Mesenchymal stem cell (in vitro differentiated cells and primary cell): ENCODE data around the gene KHSRP.
"Not testable (repeated sequence)": the region's sequence is repeated elsewhere in the genome, so short reads cannot be mapped to it uniquely, and the experiment has no call there.

Experiments used
- DNase-seq: peaks from one replicate; pipeline ENCODE4 v3.0.0-alpha.2; 2013
- H2AFZ ChIP-seq: one replicate; pipeline ENCODE4 v1.6.1; 2013; ENCODE audit warnings: low read depth, mild to moderate bottlenecking, control low read depth, inconsistent platforms, low read length, moderate library complexity
- H2AK5ac ChIP-seq: 2 replicates; pipeline ENCODE4 v1.6.1; 2013; ENCODE audit warnings: low read length, moderate library complexity, mild to moderate bottlenecking, inconsistent platforms; ENCODE audit not compliant: severe bottlenecking
- H2BK120ac ChIP-seq: one replicate; pipeline ENCODE4 v1.6.1; 2013; ENCODE audit warnings: low read depth, mild to moderate bottlenecking, inconsistent platforms, low read length, moderate library complexity
- H2BK12ac ChIP-seq, 2 experiments: one replicate each; pipeline ENCODE4 v1.6.1; 2013; ENCODE audit warnings: inconsistent platforms in 2 of 2, low read length in 2 of 2, mild to moderate bottlenecking in 2 of 2, moderate library complexity in 2 of 2, control low read depth in 1 of 2
- H2BK15ac ChIP-seq: one replicate; pipeline ENCODE4 v1.6.1; 2013; ENCODE audit warnings: mild to moderate bottlenecking, low read depth, inconsistent platforms; ENCODE audit not compliant: poor library complexity, severe bottlenecking
- H2BK5ac ChIP-seq: 2 replicates; pipeline ENCODE4 v1.6.1; 2013; ENCODE audit warnings: low read depth, mild to moderate bottlenecking, low read length, control low read depth, inconsistent platforms; ENCODE audit not compliant: poor library complexity, severe bottlenecking
- H3K14ac ChIP-seq, 2 experiments: one replicate each; pipeline ENCODE4 v1.6.1; 2013; ENCODE audit warnings: inconsistent platforms in 2 of 2, low read length in 2 of 2, control low read depth in 1 of 2, mild to moderate bottlenecking in 1 of 2, moderate library complexity in 1 of 2
- H3K18ac ChIP-seq, 2 experiments: one replicate each; pipeline ENCODE4 v1.6.1; 2013; ENCODE audit warnings: inconsistent platforms in 2 of 2, low read length in 2 of 2, control low read depth in 1 of 2, low read depth in 1 of 2, mild to moderate bottlenecking in 1 of 2
- H3K23ac ChIP-seq, 2 experiments: one replicate each; pipeline ENCODE4 v1.6.1; 2013; ENCODE audit warnings: inconsistent platforms in 2 of 2, low read length in 2 of 2, mild to moderate bottlenecking in 2 of 2, moderate library complexity in 2 of 2, control low read depth in 1 of 2
- H3K27ac ChIP-seq: 2 replicates; pipeline ENCODE4 v1.5.1; 2013; ENCODE audit warnings: mild to moderate bottlenecking, moderate library complexity, low read length, control low read depth, inconsistent platforms; ENCODE audit not compliant: poor library complexity, severe bottlenecking
- H3K27me3 ChIP-seq, 2 experiments: 2 replicates each; pipeline versions ENCODE4 v1.6.1 to v1.7.0; 2013; ENCODE audit warnings: low read length in 2 of 2, mild to moderate bottlenecking in 2 of 2, moderate library complexity in 2 of 2, control low read depth in 1 of 2, inconsistent platforms in 1 of 2; ENCODE audit not compliant: control insufficient read depth in 1 of 2, insufficient read depth in 1 of 2
- H3K36me3 ChIP-seq, 2 experiments: 2 replicates each; pipeline versions ENCODE4 v1.6.1 to v1.7.0; 2013; ENCODE audit warnings: low read length in 2 of 2, control low read depth in 1 of 2, inconsistent platforms in 1 of 2, low read depth in 1 of 2, mild to moderate bottlenecking in 1 of 2; ENCODE audit not compliant: insufficient read depth in 2 of 2, control insufficient read depth in 1 of 2
- H3K4ac ChIP-seq, 2 experiments: one replicate each; pipeline ENCODE4 v1.6.1; 2013; ENCODE audit warnings: inconsistent platforms in 2 of 2, low read length in 2 of 2, mild to moderate bottlenecking in 2 of 2, moderate library complexity in 2 of 2, control low read depth in 1 of 2, low read depth in 1 of 2
- H3K4me1 ChIP-seq: 2 replicates; pipeline ENCODE4 v1.6.1; 2013; ENCODE audit warnings: low read depth, low read length, control low read depth; ENCODE audit not compliant: control insufficient read depth, insufficient read depth
- H3K4me2 ChIP-seq: 2 replicates; pipeline ENCODE4 v1.6.1; 2013; ENCODE audit warnings: low read length, mild to moderate bottlenecking, inconsistent platforms; ENCODE audit not compliant: poor library complexity, severe bottlenecking
- H3K4me3 ChIP-seq, 2 experiments: 2 replicates each; pipeline versions ENCODE4 v1.5.1 to v1.7.0; 2013; ENCODE audit warnings: low read length in 2 of 2, mild to moderate bottlenecking in 2 of 2, control low read depth in 1 of 2, low read depth in 1 of 2; ENCODE audit not compliant: insufficient read depth in 1 of 2
- H3K79me1 ChIP-seq: replicated peaks from 2 replicates; pipeline ENCODE4 v1.6.1; 2013; ENCODE audit warnings: mild to moderate bottlenecking, control low read depth, low read length, inconsistent platforms; ENCODE audit not compliant: poor library complexity, severe bottlenecking
- H3K9ac ChIP-seq: 2 replicates; pipeline ENCODE4 v1.7.0; 2013; ENCODE audit warnings: mild to moderate bottlenecking, low read length, moderate library complexity
- H3K9me3 ChIP-seq: 2 replicates; pipeline ENCODE4 v1.7.0; 2013; ENCODE audit warnings: mild to moderate bottlenecking, low read length; ENCODE audit not compliant: control insufficient read depth
- H4K8ac ChIP-seq: one replicate; pipeline ENCODE4 v1.6.1; 2013; ENCODE audit warnings: inconsistent platforms, mild to moderate bottlenecking, low read length, moderate library complexity
- H4K91ac ChIP-seq: one replicate; pipeline ENCODE4 v1.6.1; 2013; ENCODE audit warnings: mild to moderate bottlenecking, low read length, inconsistent platforms
- WGBS: methylation state at CpG from one replicate; pipeline ENCODE4 v1.1.7; 2013; ENCODE audit warnings: mixed read lengths; 5-methylcytosine and 5-hydroxymethylcytosine counted together

Gene KHSRP

GRCh38 chr19:6402837-6403608 is 21.6 kb downstream of the KHSRP start:
- WGBS, result 78% methylated on average over 22 of the region's 22 CpGs
- no peaks in the 10 kb centered on the region for H3K79me1 ChIP-seq
- no peak overlapping the region for H3K4me2 ChIP-seq
- H2AFZ ChIP-seq, result no peak overlapping the region
- H3K4me3 ChIP-seq, result no peak overlapping the region
- DNase-seq, result no peak
- H3K14ac ChIP-seq, result no peak overlapping the region
- H3K4me1 ChIP-seq, result no peaks in the 10 kb centered on the region
- no peaks in the 10 kb centered on the region for H3K36me3 ChIP-seq
- H3K4ac ChIP-seq, result no peak overlapping the region
- H3K27ac ChIP-seq, result no peak overlapping the region
- no peak overlapping the region for H2BK5ac ChIP-seq
- H2BK12ac ChIP-seq, result no peak overlapping the region
- H3K9ac ChIP-seq, result peak overlapping the region; percentile 43
- no peak overlapping the region for H2BK15ac ChIP-seq
- H4K91ac ChIP-seq, result no peak overlapping the region
- H2BK120ac ChIP-seq, result no peak overlapping the region
- no peak overlapping the region for H4K8ac ChIP-seq
- no peaks in the 10 kb centered on the region for H3K27me3 ChIP-seq
- no peaks in the 10 kb centered on the region for H3K9me3 ChIP-seq
- H2AK5ac ChIP-seq, result no peak overlapping the region
- H3K18ac ChIP-seq, result no peak overlapping the region
- H3K23ac ChIP-seq, result no peak overlapping the region

GRCh38 chr19:6402058-6402457 is 22.6 kb downstream of the KHSRP start:
- Histone ChIP-seq H2AK5ac (no peak overlapping the region), H3K27me3 (no peaks in the 10 kb centered on the region), H3K4me2 (no peak overlapping the region), H3K9me3 (no peaks in the 10 kb centered on the region), H2BK120ac (no peak overlapping the region), H3K23ac (no peak overlapping the region), H3K4me1 (no peaks in the 10 kb centered on the region), H4K8ac (no peak overlapping the region), H2BK15ac (no peak overlapping the region), H3K4ac (no peak overlapping the region), H3K9ac (no peak overlapping the region), H2BK5ac (no peak overlapping the region), H3K14ac (no peak overlapping the region), H2AFZ (no peak overlapping the region), H3K27ac (no peak overlapping the region), H3K4me3 (no peak overlapping the region), H2BK12ac (no peak overlapping the region), H3K36me3 (no peaks in the 10 kb centered on the region), H4K91ac (no peak overlapping the region), H3K18ac (no peak overlapping the region), H3K79me1 (no peaks in the 10 kb centered on the region)
- no peak for DNase-seq
- WGBS, result 83% methylated on average over 10 of the region's 10 CpGs

- not testable (repeated sequence) for H3K9ac ChIP-seq, H2BK12ac ChIP-seq, H3K79me1 ChIP-seq, H3K4ac ChIP-seq, H3K36me3 ChIP-seq, H2BK120ac ChIP-seq, H3K18ac ChIP-seq, H3K27me3 ChIP-seq, H3K27ac ChIP-seq, H4K8ac ChIP-seq, H3K4me1 ChIP-seq, H4K91ac ChIP-seq, H2BK15ac ChIP-seq, H3K4me2 ChIP-seq, H3K9me3 ChIP-seq, H2AK5ac ChIP-seq, H2AFZ ChIP-seq, H3K14ac ChIP-seq, H2BK5ac ChIP-seq, H3K23ac ChIP-seq, DNase-seq, H3K4me3 ChIP-seq
- 96% methylated on average over 23 of the region's 23 CpGs for WGBS
These were observed 24.3 kb downstream of the KHSRP start for GRCh38 chr19:6400062-6400944.

GRCh38 chr19:6396305-6396704 is 28.3 kb downstream of the KHSRP start:
- no peak overlapping the region for H3K4me3 ChIP-seq
- WGBS, result 92% methylated on average over 12 of the region's 12 CpGs
- no peak overlapping the region for H3K9ac ChIP-seq

More at GRCh38 chr19:6396305-6396704, 28.3 kb downstream of the KHSRP start:
- Histone ChIP-seq H3K18ac (peak overlapping the region in 1 of 2 experiments; percentile 42), H2AK5ac (no peak overlapping the region), H3K23ac (no peak overlapping the region), H2BK12ac (peak overlapping the region in 1 of 2 experiments; percentile 55), H3K4ac (no peak overlapping the region), H3K14ac (no peak overlapping the region), H3K27me3 (no peaks in the 10 kb centered on the region), H4K91ac (no peak overlapping the region), H4K8ac (no peak overlapping the region), H3K79me1 (peaks cover 10% of the 10 kb centered on the region), H2BK15ac (peak overlapping the region; percentile 50), H2BK120ac (no peak overlapping the region), H3K27ac (no peak overlapping the region), H3K9me3 (no peaks in the 10 kb centered on the region), H3K36me3 (peaks cover 3 to 4% of the 10 kb centered on the region in 2 experiments), H3K4me2 (no peak overlapping the region), H3K4me1 (peaks cover 8% of the 10 kb centered on the region), H2AFZ (no peak overlapping the region), H2BK5ac (no peak overlapping the region)
- no peak for DNase-seq
